Fibroblast of gingiva (primary cell): Measurements from ENCODE around the gene CACNG3.
"Not testable (repeated sequence)": the region's sequence is repeated elsewhere in the genome, so short reads cannot be mapped to it uniquely, and the experiment has no call there.

Experiments
- DNase-seq: peaks from one replicate; pipeline ENCODE4 v3.0.0-alpha.2; 2011; ENCODE audit warnings: low read depth

The CACNG3 gene

DNA sequence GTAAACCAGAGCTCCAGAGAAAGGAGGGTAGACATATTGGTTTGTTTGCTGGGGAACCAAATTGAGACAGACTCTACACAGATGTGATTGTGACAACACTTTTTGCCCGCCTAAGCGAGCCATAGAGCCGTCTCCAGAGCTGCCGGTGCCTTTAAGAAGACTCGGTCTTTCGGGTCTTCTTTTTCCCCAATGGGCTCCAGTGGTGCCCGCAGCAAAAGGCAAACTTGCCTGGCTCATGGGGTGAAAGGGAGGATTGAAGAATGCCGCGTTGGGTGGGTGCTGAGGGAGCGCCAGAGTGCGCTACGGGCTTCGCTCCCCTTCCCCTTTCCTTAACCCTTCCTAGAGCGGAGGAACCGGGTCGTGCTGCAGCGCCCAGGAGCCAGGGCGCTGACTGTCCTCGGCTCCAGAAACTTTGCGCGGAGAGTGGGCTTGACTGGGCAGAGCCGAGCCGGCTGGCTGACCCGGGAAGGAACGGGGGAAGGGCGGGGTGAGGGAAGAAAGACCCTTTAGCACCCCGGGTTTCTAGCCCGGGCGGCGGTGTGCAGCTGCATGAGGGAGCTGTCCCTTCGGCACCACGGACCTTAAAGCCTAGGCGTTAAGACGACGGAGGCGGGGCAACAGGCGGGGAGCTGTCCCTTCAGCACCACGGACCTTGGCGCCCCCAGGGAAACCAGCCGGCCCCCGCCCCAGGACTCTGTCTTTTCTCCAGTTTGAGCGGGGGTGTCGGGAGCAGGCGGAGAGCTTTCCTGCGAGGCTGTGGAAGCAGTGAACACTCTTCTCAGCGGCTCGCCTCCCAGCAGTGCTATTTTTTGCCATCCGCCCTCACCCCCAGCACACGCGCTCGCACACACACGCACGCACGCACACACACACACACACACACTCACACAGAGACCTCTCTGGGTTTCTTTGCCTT lies at the start of gene CACNG3:
TSS of gene CACNG3 (plus strand) at position 880 of the 916 bp plus-strand sequence. CDS start 420 bp downstream, outside the sequence.
- no peak for DNase-seq

DNA sequence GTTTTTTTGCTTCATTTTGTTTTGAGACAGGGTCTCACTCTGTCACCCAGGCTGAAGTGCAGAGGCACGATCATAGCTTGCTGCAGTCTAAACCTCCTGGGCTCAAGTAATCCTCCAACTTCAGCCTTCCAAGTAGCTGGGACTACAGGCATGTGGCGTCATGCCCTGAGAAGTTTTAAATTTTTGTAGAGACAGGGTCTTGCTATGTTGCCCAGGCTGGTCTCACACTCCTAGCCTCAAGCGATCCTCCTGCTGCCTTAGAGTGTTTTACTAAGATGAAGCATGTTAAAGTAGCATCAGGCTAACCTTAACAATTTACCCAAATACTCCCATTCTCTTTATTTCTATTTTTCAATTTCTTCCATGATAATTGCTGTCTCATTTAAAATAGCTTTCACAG lies 49.2 kb upstream of the CACNG3 start:
- DNase-seq: no peak

GRCh38 chr16:24208710-24209109 lies 47.4 kb upstream of the CACNG3 start:
- no peak for DNase-seq

- no peak for DNase-seq
These were observed 41.1 kb upstream of the CACNG3 start for GRCh38 chr16:24214992-24215391.

- no peak for DNase-seq
These were observed 39.2 kb upstream of the CACNG3 start for GRCh38 chr16:24216961-24217360.

DNA sequence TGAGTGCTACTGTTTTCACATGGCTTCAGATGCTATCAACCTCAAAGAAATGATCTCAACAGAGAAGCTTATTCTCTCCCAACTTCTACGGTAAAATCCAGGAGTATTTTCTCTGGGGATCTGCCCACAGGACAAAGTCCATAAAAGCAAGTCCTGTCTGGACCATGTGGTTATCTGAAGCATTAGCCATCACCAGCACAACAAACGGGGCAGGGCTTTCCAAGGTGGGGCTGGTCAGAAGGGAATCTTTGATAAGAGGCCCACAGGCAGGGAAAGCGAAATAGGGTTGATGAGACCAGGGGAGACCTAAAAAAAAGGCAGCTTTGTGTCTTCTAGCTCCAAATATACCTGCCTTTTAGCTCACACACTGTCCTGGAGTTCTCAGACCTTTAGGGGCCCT lies 38.7 kb upstream of the CACNG3 start:
- DNase-seq: no peak

DNA sequence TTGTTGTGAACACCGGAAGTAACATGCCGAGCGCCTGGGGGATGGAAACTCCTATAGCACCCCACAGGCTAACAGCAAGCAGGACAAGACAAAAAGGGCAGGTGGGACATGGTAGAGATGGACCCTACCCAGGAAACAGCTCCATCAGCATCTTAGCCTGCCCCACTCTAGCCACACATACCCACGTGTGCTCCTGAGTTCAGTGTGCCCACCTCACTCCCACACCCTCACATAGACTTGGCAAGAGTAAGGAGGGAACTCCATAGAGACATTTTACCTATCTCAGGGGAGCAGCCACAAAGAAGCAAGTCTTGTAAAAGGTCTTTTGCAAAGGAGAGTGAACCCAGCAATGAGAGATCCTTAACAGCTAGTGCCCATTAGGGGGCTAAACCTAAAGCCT lies 37.8 kb upstream of the CACNG3 start:
- no peak for DNase-seq

DNA sequence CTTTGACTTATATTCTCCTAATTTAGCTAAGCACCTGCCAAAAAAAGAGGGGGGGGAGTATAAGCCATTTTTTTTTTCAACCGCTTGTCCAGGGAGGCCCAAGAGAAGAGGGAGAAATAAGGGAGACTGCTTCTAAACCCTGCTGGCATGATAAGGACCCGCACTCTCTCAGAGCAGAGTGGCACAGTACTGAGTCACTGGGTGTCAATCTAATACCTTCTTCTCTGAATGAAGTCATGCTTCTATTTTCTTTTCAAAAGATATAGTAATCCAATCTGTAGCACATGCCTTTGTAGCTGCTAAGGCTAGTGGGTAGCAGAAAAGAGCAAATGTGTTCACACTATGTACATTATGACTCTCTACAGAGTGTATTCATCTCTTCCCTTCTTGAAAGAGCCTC lies 34.9 kb upstream of the CACNG3 start:
- no peak for DNase-seq

DNA sequence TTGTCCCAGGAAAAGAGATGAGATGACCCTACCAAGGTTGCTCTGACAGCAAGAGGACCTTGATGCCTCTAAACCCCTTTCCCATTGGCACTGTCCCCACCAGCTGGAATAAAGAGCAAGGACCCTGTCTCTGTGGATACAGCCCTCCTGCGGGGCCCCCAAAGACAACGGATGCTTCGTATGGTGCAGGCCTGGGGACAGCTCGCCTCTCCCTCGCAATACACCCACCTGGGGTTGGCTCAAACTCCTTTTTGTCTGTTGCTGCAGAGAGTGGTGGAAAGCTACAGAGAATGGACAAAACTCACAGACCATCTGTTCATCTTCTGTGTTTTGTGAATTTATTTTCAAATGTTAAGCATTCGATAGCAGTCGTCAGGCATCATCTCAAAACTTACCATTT lies 27.6 kb upstream of the CACNG3 start:
- no peak for DNase-seq

DNA sequence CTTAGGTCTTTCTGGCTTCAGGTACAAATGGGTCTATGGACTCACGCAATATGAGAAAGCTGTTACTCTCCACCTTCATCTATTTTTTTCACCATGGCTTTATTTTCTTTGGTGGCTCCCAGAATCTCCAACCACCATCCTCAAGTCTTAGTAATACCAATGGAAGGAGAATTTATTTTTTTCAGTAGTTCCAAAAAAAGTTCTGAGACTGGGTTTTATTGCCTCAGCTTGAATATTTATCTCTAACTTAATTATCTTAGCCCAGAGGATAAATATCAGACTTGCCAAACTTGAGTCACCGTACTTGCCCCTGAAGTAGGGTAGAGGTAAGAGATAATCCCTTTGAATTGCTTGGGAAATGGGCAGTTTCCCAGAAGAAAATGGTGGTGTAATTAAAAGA lies 23.2 kb upstream of the CACNG3 start:
- no peak for DNase-seq

GRCh38 chr16:24234737-24235136 lies 21.4 kb upstream of the CACNG3 start:
- no peak for DNase-seq

GRCh38 chr16:24235806-24236205 lies 20.3 kb upstream of the CACNG3 start:
- no peak for DNase-seq

- not testable (repeated sequence) for DNase-seq
These were observed 17.3 kb upstream of the CACNG3 start for GRCh38 chr16:24238846-24239245.

GRCh38 chr16:24246911-24247607 lies 9.1 kb upstream of the CACNG3 start:
- no peak for DNase-seq

DNA sequence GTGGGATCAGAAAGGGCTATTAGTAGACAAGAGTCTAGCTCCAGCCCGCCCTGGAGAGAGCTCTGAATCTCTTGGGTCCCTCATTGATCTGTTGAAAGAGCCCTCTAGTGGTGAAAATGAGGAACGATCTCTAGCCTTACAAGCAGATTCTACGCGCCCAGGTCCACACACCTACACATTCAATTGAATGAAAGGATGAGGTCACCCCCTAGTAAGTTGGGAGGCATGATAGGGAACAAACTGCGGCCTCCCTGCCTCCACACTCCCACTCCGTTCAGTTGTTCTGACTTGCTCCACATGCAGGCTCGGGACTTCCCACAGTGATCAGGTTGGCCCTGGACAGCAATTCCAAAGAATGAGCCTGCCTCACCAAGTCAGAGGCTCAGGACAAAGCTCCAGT lies 2.9 kb upstream of the CACNG3 start:
- no peak for DNase-seq

DNA sequence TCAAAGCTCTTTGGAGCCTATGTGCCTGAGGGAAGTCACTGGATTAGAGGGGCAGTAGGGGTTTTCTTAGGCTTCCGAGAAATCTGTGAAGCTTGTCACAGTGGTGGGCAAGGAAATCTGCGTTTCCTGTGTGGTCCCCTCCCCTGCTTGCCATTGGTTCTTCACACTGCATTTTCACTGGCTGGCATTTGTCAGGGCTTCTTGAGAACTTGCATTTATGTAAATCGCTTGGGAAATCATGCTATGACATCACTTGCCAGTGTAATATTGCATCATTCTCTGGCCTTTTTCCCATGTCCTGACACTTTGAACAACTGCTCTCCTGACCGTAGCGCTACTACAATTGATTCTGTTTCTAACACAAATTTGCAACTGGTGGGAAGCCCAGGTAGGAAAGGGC lies 1.8 kb downstream of the CACNG3 start:
- no peak for DNase-seq

GRCh38 chr16:24258791-24259190 lies 2.7 kb downstream of the CACNG3 start:
- DNase-seq: no peak

GRCh38 chr16:24262816-24263215 lies 6.7 kb downstream of the CACNG3 start:
- DNase-seq: no peak

- no peak for DNase-seq
These were observed 14.7 kb downstream of the CACNG3 start for GRCh38 chr16:24270721-24271442.

- no peak for DNase-seq
These were observed 16.2 kb downstream of the CACNG3 start for GRCh38 chr16:24272379-24272778.

GRCh38 chr16:24273508-24274182 lies 17.5 kb downstream of the CACNG3 start:
- no peak for DNase-seq

DNA sequence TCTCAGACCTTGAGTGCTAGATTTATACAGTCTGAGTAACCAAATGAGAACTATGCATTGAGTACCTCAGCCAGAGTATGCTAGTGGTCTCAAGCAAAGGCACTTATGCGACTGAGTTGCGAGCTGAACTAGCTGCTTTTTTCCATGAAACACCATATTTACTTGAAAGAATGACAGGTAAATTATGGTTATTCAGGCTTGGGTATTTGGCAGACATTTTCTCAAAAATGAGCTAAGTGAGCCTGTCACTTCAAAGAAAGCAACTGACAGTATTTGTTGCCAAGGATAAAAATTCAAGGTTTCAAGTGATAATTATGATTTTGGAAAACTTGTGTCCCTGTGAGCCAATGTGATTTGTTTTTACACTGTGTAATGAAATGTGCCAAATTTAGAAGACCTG lies 19.3 kb downstream of the CACNG3 start:
- no peak for DNase-seq
